ENCODE data around the gene TFEB.
"Not testable (repeated sequence)": the region's sequence is repeated elsewhere in the genome, so short reads cannot be mapped to it uniquely, and the experiment has no call there.

Gene TFEB

GRCh38 chr6:41771058-41771983 lies 35.9 kb upstream of the TFEB start:
- DNase-seq (ENCODE audit: extremely low spot score) = no peak
- TF ChIP-seq CTCF (IDR thresholded peaks at IDR 0.05; ENCODE audit: control extremely low read depth, extremely low read depth, low read depth, missing control alignments) = no peak
- ChIA-PET POLR2A (interaction anchor here (0.6 kb wide), 1 partner anchor 9 kb away, joined by 10 read pairs; no protein-coding TSS in a partner anchor), CTCF (interaction anchor here (1.2 to 4.0 kb wide), 4 partner anchors 14 to 333 kb away, joined by 3 to 22 read pairs (median 5); partner anchors contain the start of gene TOMM6)

- TF ChIP-seq CTCF (IDR thresholded peaks at IDR 0.05; ENCODE audit: control extremely low read depth, extremely low read depth, low read depth, missing control alignments) = no peak
- no peak for DNase-seq (ENCODE audit: extremely low spot score)
- ChIA-PET CTCF (interaction anchor here (4.0 kb wide), 1 partner anchor 16 kb away, joined by 22 read pairs; the partner anchor contains the start of gene TOMM6), POLR2A (no interaction called here)
These were observed 35.1 kb upstream of the TFEB start for GRCh38 chr6:41770381-41771057.

GRCh38 chr6:41769376-41769775 lies 34.0 kb upstream of the TFEB start:
- no peak for TF ChIP-seq CTCF (IDR thresholded peaks at IDR 0.05; ENCODE audit: control extremely low read depth, extremely low read depth, low read depth, missing control alignments)
- CTCF ChIA-PET = interaction anchor here (0.6 to 4.0 kb wide), 5 partner anchors 18 to 275 kb away, joined by 3 to 22 read pairs (median 3); partner anchors contain the start of gene TOMM6
- no peak for DNase-seq (ENCODE audit: extremely low spot score)
- POLR2A ChIA-PET = no interaction called here

GRCh38 chr6:41768545-41769308 lies 33.3 kb upstream of the TFEB start:
- DNase-seq (ENCODE audit: extremely low spot score) = no peak
- POLR2A ChIA-PET = no interaction called here
- no peak for TF ChIP-seq CTCF (IDR thresholded peaks at IDR 0.05; ENCODE audit: control extremely low read depth, extremely low read depth, low read depth, missing control alignments)
- CTCF ChIA-PET = interaction anchor here (0.6 to 4.0 kb wide), 10 partner anchors 9 to 275 kb away, joined by 3 to 22 read pairs (median 3); partner anchors contain the start of genes PGC and TOMM6

GRCh38 chr6:41767112-41767833 lies 31.9 kb upstream of the TFEB start:
- TF ChIP-seq CTCF (IDR thresholded peaks at IDR 0.05; ENCODE audit: control extremely low read depth, extremely low read depth, low read depth, missing control alignments) = no peak
- POLR2A ChIA-PET = no interaction called here
- DNase-seq (ENCODE audit: extremely low spot score) = no peak
- CTCF ChIA-PET = interaction anchor here (0.9 to 4.0 kb wide), 9 partner anchors 8 to 399 kb away, joined by 3 to 22 read pairs (median 4); partner anchors contain the start of genes PGC and TOMM6

- CTCF ChIA-PET = interaction anchor here (0.9 to 1.5 kb wide), 4 partner anchors 9 to 398 kb away, joined by 3 to 4 read pairs (median 3); no protein-coding TSS in a partner anchor
- DNase-seq (ENCODE audit: extremely low spot score); POLR2A ChIA-PET: not testable (repeated sequence)
These were observed 30.7 kb upstream of the TFEB start for GRCh38 chr6:41766043-41766664.
